GM19467 (cell line): ENCODE results near the gene ASPHD2.
"Not testable (repeated sequence)": the region's sequence is repeated elsewhere in the genome, so short reads cannot be mapped to it uniquely, and the experiment has no call there.

Experiments used
- ATAC-seq: cut with Tn5 transposase; IDR thresholded peaks from one replicate; pipeline ENCODE4 v1.9.1; 2021; ENCODE audit warnings: mild to moderate bottlenecking, moderate library complexity; ENCODE audit not compliant: unreplicated experiment

ASPHD2 gene, protein sequence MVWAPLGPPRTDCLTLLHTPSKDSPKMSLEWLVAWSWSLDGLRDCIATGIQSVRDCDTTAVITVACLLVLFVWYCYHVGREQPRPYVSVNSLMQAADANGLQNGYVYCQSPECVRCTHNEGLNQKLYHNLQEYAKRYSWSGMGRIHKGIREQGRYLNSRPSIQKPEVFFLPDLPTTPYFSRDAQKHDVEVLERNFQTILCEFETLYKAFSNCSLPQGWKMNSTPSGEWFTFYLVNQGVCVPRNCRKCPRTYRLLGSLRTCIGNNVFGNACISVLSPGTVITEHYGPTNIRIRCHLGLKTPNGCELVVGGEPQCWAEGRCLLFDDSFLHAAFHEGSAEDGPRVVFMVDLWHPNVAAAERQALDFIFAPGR

GRCh38 chr22:26428515-26429457 is at the start of gene ASPHD2:
Gene ASPHD2, plus strand, starts transcription at chr22:26429260. Its CDS starts 4,356 bp downstream, at chr22:26433616.
- peak; percentile 59 for ATAC-seq

- ATAC-seq: no peak
These were observed 48.8 kb upstream of the ASPHD2 start for GRCh38 chr22:26380072-26380830.

GRCh38 chr22:26382782-26383181 is 46.3 kb upstream of the ASPHD2 start:
- no peak for ATAC-seq

GRCh38 chr22:26383968-26384556 is 45.0 kb upstream of the ASPHD2 start:
- ATAC-seq: no peak

DNA sequence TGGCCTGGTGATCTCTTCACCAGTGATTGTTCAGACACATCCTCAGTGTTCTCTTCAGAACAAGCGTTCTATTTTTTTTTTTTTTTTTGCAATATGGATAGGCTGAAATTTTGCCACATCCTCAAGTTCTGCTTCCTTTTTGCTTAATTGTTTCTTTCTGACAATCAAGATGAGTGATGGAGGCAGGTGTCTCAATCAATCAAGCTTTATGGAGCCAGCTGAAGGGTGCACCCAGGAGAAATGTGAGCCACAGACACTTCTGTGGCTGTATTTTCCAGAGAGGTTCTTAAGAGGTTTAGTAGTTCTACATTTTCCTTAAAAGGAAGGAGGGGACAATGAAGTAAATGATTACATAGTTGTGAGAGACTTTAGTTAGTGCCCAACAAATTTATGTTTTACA is 43.9 kb upstream of the ASPHD2 start:
- ATAC-seq: no peak

GRCh38 chr22:26389125-26389524 is 39.9 kb upstream of the ASPHD2 start:
- ATAC-seq: no peak

DNA sequence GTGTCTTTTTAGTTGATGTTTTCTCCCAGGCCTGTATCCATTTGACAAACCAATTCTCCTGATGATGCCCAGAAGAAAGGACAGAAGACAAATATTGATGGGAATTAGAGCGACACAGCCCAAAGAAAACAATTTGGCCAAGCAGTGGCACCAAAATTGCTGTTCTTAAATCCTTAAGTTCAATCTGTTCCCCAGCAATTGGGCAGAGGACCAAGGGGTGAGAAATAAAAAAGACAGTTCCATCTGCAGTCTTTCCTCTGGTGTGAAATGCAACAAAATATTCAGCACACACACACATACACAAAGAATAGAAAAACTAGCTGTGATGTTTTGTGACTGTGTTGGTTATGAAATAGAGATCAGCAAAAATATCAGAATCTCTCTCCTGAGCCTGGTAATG is 38.0 kb upstream of the ASPHD2 start:
- no peak for ATAC-seq

GRCh38 chr22:26391623-26392022 is 37.4 kb upstream of the ASPHD2 start:
- ATAC-seq: no peak

DNA sequence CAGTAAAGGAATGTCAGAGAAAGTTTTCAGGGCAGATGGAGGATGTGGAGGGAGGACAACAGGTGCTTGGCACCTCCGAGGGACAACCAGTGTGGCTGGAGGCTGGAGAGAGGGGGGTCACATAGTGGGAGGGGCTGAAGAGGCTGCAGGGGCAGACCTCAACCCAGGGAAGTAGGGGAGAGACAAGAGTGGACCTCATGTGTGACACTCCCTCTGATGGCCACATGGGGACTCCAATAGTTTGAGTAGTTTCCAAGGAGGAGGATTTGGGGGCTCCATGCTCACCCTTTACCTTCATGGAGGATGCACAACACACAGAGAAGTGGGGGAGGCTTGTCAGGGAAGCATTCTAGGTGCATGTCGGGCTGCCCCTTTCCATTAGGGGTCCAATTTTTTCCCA is 35.1 kb upstream of the ASPHD2 start:
- no peak for ATAC-seq

GRCh38 chr22:26394777-26395176 is 34.3 kb upstream of the ASPHD2 start:
- no peak for ATAC-seq

DNA sequence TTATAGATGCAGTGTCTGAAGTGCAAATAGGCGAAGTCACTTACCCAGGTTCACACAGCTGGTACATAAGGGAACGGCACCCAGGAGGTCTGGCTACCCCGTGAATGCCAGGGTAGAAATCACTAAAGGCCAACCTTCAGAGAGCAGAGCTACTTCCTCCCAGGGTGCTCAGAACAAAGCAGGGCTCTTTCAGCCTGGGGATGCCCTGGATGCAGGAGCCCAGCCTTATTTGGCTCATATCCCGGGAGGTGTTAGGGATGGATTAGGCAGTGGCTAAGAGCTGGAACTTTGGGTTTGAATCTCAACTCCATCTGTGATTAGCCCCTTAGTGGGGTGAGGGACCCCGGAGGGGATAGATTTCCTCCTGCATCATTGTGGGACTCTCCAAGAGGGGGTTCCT is 33.1 kb upstream of the ASPHD2 start:
- no peak for ATAC-seq

GRCh38 chr22:26398741-26399153 is 30.3 kb upstream of the ASPHD2 start:
- ATAC-seq: no peak

DNA sequence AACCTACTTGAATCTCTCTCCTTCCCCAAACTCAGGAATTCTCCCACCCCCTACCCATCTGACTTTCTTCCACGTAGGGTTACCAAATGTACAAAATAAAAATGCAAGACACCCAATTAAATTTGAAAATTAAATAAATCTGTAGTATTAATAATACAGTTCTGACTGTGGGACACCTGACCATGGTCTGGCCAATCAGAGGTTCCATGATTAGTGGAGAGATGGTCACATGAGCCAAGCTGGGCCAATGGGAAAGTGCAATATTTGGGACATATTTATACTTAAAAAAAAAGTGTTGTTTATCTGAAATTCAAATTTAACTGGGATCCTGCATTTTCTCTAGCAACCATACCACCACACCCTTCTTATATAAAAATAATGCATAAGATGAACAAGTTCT is 29.8 kb upstream of the ASPHD2 start:
- ATAC-seq: no peak

DNA sequence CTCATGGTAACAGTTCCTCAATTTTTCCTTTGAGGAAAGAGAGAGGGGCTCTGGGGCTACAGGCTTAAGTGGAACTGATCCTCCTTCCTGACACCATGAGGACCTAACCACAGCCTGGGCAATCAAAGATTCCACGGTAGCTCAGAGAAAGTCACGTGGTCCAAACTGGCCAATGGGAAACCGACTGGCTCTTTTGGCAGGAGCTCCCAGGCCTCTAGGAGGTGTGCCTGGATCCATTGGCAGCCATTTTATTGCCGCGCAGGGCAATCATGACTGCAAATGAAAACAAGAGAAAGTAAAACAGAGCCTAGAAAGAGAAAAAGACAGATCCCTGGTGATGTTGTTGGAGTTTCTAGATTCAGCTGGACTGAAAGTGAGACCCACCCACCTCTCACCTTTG is 27.3 kb upstream of the ASPHD2 start:
- no peak for ATAC-seq

GRCh38 chr22:26404851-26405421 is 24.1 kb upstream of the ASPHD2 start:
- no peak for ATAC-seq

DNA sequence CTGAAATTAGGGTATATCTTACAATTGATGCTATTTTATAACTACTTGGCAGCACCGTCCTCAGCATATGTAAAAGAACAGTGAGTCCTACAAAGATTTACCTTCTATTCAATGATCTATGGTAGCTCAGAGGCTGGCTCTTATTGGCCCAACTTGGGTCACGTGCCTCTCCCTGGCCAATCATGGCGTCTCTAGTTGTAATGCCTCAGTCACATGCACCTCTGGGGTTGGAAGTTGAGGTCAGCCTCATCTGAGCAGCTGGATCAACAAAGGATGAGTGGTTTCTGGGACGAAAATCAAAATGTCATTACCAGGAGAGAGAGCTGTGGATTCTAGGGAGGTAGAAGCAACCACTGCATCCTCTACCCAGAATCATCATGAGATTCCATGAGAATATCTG is 22.9 kb upstream of the ASPHD2 start:
- no peak for ATAC-seq

GRCh38 chr22:26408562-26409220 is 20.4 kb upstream of the ASPHD2 start:
- ATAC-seq: not testable (repeated sequence)

DNA sequence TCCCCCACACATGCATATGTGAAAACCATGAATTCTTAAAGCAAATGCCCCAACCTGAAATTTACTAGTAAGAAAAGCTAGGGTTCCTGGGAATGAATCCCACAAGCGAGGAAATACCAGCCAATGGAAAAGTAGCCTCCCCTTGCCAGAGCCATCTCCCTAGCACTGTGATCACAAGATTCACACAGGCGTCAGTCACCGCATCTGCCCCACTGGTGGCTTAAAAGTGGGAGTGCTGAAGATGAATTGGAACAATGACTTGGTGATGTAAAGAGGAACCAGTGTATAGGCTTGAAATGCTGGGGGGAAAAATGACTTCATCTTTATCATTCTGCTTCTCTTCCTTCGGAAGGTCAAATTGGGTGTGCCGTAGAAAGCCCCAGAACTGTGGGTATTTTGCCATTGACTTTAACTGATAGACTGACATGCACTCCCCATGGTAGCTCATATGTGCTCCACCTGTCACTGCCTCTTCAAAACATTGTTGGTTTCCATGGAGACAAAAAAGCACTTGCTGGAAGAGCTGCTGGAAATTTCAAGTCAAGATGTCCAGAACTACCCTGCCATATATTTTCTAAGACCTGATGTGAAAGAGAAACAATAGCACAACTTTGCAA is 19.2 kb upstream of the ASPHD2 start:
- ATAC-seq: no peak

- no peak for ATAC-seq
These were observed 18.7 kb upstream of the ASPHD2 start for GRCh38 chr22:26410386-26410785.
